ENCODE data around the gene KCNK10. TPM values are rescaled to one million over a fixed set of nuclear protein-coding genes. Genes with fewer than 3 reads are reported as not detected.

Gene KCNK10
- total RNA-seq: not detected
- long read RNA-seq, donor 1: 0 reads
- long read RNA-seq, donor 2: 0 reads

- DNase-seq (ENCODE audit: low spot score): no peak
- intact Hi-C loops (cut with DNase I): no loop called here
Observed at GRCh38 chr14:88323086-88323522, at the start of gene KCNK10. Gene KCNK10 (minus strand): TSS chr14:88323269. CDS start chr14:88322798, 471 bp downstream.

- intact Hi-C loops (cut with DNase I): no loop called here
- no peak for DNase-seq (ENCODE audit: low spot score)
Observed at GRCh38 chr14:88369496-88369895, 46.4 kb upstream of the KCNK10 start.

- intact Hi-C loops (cut with DNase I): no loop called here
- no peak for DNase-seq (ENCODE audit: low spot score)
Observed at GRCh38 chr14:88364710-88365413, 41.8 kb upstream of the KCNK10 start.

- intact Hi-C loops (cut with DNase I): no loop called here
- no peak for DNase-seq (ENCODE audit: low spot score)
Observed at GRCh38 chr14:88363644-88364043, 40.6 kb upstream of the KCNK10 start.

- intact Hi-C loops (cut with DNase I): no loop called here
Observed at GRCh38 chr14:88359500-88359899, 36.4 kb upstream of the KCNK10 start.

GRCh38 chr14:88354358-88354757, 31.3 kb upstream of the KCNK10 start:
- intact Hi-C loops (cut with DNase I): no loop called here
- no peak for DNase-seq (ENCODE audit: low spot score)

More at GRCh38 chr14:88359500-88359899, 36.4 kb upstream of the KCNK10 start:
- no peak for DNase-seq (ENCODE audit: low spot score)

- intact Hi-C loops (cut with DNase I): no loop called here
- DNase-seq (ENCODE audit: low spot score): no peak
Observed at GRCh38 chr14:88352698-88353097, 29.6 kb upstream of the KCNK10 start.

- DNase-seq (ENCODE audit: low spot score): no peak
- intact Hi-C loops (cut with DNase I): no loop called here
Observed at GRCh38 chr14:88351966-88352691, 29.1 kb upstream of the KCNK10 start.

GRCh38 chr14:88348546-88348945, 25.5 kb upstream of the KCNK10 start:
- no peak for DNase-seq (ENCODE audit: low spot score)
- intact Hi-C loops (cut with DNase I): no loop called here

GRCh38 chr14:88346048-88346639, 23.1 kb upstream of the KCNK10 start:
- DNase-seq (ENCODE audit: low spot score): no peak
- intact Hi-C loops (cut with DNase I): no loop called here

GRCh38 chr14:88342980-88343379, 19.9 kb upstream of the KCNK10 start:
- no peak for DNase-seq (ENCODE audit: low spot score)
- intact Hi-C loops (cut with DNase I): no loop called here

GRCh38 chr14:88340357-88340756, 17.3 kb upstream of the KCNK10 start:
- intact Hi-C loops (cut with DNase I): no loop called here
- no peak for DNase-seq (ENCODE audit: low spot score)

- intact Hi-C loops (cut with DNase I): loop anchor here in 1 of 2 donors (5.0 kb wide), 1 partner anchor 661 kb away; no protein-coding TSS in a partner anchor
- no peak for DNase-seq (ENCODE audit: low spot score)
Observed at GRCh38 chr14:88333036-88333435, 10.0 kb upstream of the KCNK10 start.

GRCh38 chr14:88327497-88327896, 4.4 kb upstream of the KCNK10 start:
- intact Hi-C loops (cut with DNase I): no loop called here
- DNase-seq (ENCODE audit: low spot score): no peak

- DNase-seq (ENCODE audit: low spot score): no peak
- intact Hi-C loops (cut with DNase I): no loop called here
Observed at GRCh38 chr14:88326352-88327103, 3.5 kb upstream of the KCNK10 start.

- DNase-seq (ENCODE audit: low spot score): no peak
Observed at GRCh38 chr14:88325883-88326282, 2.8 kb upstream of the KCNK10 start.

GRCh38 chr14:88324930-88325329, 1.9 kb upstream of the KCNK10 start:
- intact Hi-C loops (cut with DNase I): no loop called here
- no peak for DNase-seq (ENCODE audit: low spot score)

More at GRCh38 chr14:88325883-88326282, 2.8 kb upstream of the KCNK10 start:
- intact Hi-C loops (cut with DNase I): no loop called here

- intact Hi-C loops (cut with DNase I): no loop called here
- no peak for DNase-seq (ENCODE audit: low spot score)
Observed at GRCh38 chr14:88324491-88324890, 1.4 kb upstream of the KCNK10 start.

GRCh38 chr14:88323523-88324199, 592 bp upstream of the KCNK10 start:
- intact Hi-C loops (cut with DNase I): no loop called here
- no peak for DNase-seq (ENCODE audit: low spot score)
